SU-DHL-6 (cell line): ENCODE measurements around the gene KIF1A.

ENCODE experiments used
- H2AFZ ChIP-seq: fragments of 200-600 bp; sonication (generic); 2 replicates; pipeline ENCODE4 v1.6.1; 2014; ENCODE audit warnings: low read depth, mild to moderate bottlenecking, moderate library complexity, mixed read lengths, antibody characterized with exemption, low read length; ENCODE audit not compliant: severe bottlenecking
- H3F3A ChIP-seq: fragments of 200-600 bp; shearing (Covaris generic); 2 replicates; pipeline ENCODE4 v1.6.0; 2016; ENCODE audit warnings: antibody characterized with exemption, mild to moderate bottlenecking; ENCODE audit not compliant: insufficient read depth
- H3K27ac ChIP-seq: fragments of 200-600 bp; sonication (generic); 2 replicates; pipeline ENCODE4 v1.5.1; 2016; ENCODE audit warnings: low read depth, mild to moderate bottlenecking, low read length, moderate library complexity, mixed read lengths
- H3K27me3 ChIP-seq: fragments of 200-600 bp; sonication (generic), shearing (Covaris generic); 2 replicates; pipeline ENCODE4 v1.6.0; 2014; ENCODE audit warnings: mild to moderate bottlenecking, low read length
- H3K36me3 ChIP-seq: fragments of 200-600 bp; sonication (generic); 2 replicates; pipeline ENCODE4 v1.6.1; 2014; ENCODE audit warnings: mild to moderate bottlenecking, low read length, mixed read lengths
- H3K4me2 ChIP-seq: fragments of 300-600, 200-600 bp; shearing (Covaris generic), sonication (generic); 2 replicates; pipeline ENCODE4 v1.6.0; 2014; ENCODE audit warnings: low read length, low read depth, mild to moderate bottlenecking; ENCODE audit not compliant: poor library complexity, severe bottlenecking
- H3K4me3 ChIP-seq: fragments of 200-600 bp; sonication (generic); 2 replicates; pipeline ENCODE4 v1.5.1; 2014; ENCODE audit warnings: antibody characterized with exemption, low read length, mild to moderate bottlenecking, mixed read lengths; ENCODE audit not compliant: insufficient read depth, poor library complexity, severe bottlenecking
- H3K79me2 ChIP-seq: fragments of 200-600 bp; sonication (generic); 2 replicates; pipeline ENCODE4 v1.6.1; 2014; ENCODE audit warnings: mild to moderate bottlenecking, low read length, moderate library complexity; ENCODE audit not compliant: insufficient read depth
- H3K9ac ChIP-seq: fragments of 200-600 bp; sonication (generic); 2 replicates; pipeline ENCODE4 v1.7.0; 2014; ENCODE audit warnings: mild to moderate bottlenecking, low read length
- H3K9me2 ChIP-seq: fragments of 200-600 bp; sonication (generic); replicated peaks from 2 replicates; pipeline ENCODE4 v1.6.1; 2014; ENCODE audit warnings: low read length; ENCODE audit not compliant: insufficient read depth
- H3K9me3 ChIP-seq: fragments of 200-600 bp; sonication (generic); 2 replicates; pipeline ENCODE4 v1.6.1; 2014; ENCODE audit warnings: low read length, mixed read lengths; ENCODE audit not compliant: insufficient read depth
- H4K20me1 ChIP-seq: fragments of 200-600 bp; sonication (generic); 2 replicates; pipeline ENCODE4 v1.6.1; 2014; ENCODE audit warnings: low read depth, mild to moderate bottlenecking, antibody characterized with exemption, low read length, moderate library complexity, mixed read lengths
- EZH2phosphoT487 ChIP-seq: fragments of 200-600 bp; sonication (generic), shearing (Covaris generic); conservative IDR thresholded peaks from 2 replicates; pipeline ENCODE4 v1.6.1; 2018; ENCODE audit warnings: mild to moderate bottlenecking, antibody characterized with exemption, low read length, moderate library complexity, mixed read lengths
- TF ChIP-seq, protein P1 (sequence below): fragments of 200-600 bp; sonication (generic); IDR thresholded peaks from one replicate; pipeline ENCODE4 v1.5.1; 2017; ENCODE audit warnings: antibody characterized with exemption, mild to moderate bottlenecking, low read length, moderate library complexity; ENCODE audit not compliant: insufficient read depth, poor library complexity, severe bottlenecking

KIF1A gene

DNA sequence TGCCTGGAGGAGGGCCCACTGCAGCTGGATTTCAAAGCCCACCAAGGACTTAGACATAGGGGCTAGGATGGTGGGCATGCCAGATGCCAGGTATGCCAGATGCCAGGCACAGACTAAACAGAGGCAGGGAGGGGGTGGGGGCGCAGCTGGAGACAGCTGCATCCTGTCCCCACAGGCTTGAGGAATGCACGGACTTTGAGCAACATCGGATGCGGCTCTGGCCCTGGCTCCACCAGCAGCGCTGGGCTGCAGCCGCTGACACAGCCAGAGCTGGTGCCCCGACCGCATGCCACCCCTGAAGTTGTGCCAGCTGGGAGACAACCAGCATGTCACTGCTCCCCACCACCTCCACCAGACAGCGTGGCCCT, 88.9 kb downstream of the KIF1A start:
- Histone ChIP-seq H3K27ac (no peak overlapping the region), H2AFZ (no peak overlapping the region), H3F3A (no peaks in the 10 kb centered on the region), H3K9me2 (no peaks in the 10 kb centered on the region), H3K9me3 (no peaks in the 10 kb centered on the region), H3K4me3 (no peak overlapping the region), H3K9ac (no peak overlapping the region), H3K79me2 (no peaks in the 10 kb centered on the region), H4K20me1 (no peaks in the 10 kb centered on the region), H3K36me3 (no peaks in the 10 kb centered on the region), H3K4me2 (no peak overlapping the region), H3K27me3 (no peaks in the 10 kb centered on the region)
- TF ChIP-seq, protein P1, sequence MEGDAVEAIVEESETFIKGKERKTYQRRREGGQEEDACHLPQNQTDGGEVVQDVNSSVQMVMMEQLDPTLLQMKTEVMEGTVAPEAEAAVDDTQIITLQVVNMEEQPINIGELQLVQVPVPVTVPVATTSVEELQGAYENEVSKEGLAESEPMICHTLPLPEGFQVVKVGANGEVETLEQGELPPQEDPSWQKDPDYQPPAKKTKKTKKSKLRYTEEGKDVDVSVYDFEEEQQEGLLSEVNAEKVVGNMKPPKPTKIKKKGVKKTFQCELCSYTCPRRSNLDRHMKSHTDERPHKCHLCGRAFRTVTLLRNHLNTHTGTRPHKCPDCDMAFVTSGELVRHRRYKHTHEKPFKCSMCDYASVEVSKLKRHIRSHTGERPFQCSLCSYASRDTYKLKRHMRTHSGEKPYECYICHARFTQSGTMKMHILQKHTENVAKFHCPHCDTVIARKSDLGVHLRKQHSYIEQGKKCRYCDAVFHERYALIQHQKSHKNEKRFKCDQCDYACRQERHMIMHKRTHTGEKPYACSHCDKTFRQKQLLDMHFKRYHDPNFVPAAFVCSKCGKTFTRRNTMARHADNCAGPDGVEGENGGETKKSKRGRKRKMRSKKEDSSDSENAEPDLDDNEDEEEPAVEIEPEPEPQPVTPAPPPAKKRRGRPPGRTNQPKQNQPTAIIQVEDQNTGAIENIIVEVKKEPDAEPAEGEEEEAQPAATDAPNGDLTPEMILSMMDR, result no peak

DNA sequence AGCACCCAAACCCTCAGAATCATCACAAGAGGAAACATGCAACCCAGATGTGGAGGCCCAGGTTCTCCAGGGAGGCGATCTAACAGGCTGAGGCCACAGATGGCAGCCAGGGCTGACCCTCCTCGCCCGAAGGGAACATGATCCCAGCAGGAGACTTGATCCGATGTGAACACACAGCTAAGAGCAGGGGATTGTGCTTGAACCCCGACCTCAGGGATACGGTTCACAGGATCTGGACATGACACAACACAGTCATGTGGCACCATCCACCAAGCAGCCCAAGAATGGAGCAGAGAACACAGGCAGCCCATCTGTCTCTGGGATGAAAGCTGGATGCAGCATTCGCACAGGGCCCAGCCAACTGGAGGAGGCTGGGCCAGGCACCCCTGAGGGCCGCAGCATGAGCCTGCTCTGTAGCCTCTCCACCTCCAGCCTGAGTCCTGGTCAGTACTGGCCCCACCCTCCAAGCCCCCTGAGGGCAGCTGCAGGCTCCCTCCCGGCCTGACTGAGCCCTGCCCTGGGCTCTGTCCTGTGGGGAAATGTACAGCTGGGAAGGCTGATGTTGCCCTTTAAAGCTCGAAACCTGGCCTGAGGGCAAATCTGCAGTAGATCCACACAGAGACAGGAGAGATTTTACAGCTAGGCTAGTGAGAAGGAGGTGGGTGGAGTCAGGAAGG, 89.4 kb downstream of the KIF1A start:
- no peak overlapping the region for H3K4me2 ChIP-seq

DNA sequence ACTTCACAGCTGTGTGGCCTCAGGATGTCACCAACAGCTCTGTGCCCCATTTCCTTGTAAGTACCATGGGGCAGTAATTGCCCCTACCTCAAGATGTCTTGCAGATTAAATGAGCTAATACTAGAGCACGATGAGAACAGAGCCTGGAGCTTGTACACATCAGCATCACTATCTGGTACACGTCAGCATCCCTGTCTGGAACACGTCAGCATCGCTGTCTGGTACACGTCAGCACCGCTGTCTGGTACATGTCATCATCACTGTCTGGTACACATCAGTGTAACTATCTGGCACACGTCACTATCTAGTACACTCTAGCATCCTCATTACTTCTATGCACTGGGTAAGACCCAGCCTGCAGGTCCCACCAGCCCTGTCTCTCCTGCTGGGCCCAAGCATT, 91.2 kb downstream of the KIF1A start:
- Histone ChIP-seq H2AFZ (no peak overlapping the region), H3K79me2 (no peaks in the 10 kb centered on the region), H3K4me3 (no peak overlapping the region), H3K27me3 (no peaks in the 10 kb centered on the region), H3K4me2 (no peak overlapping the region), H3K9ac (no peak overlapping the region), H3K9me3 (no peaks in the 10 kb centered on the region), H3K36me3 (no peaks in the 10 kb centered on the region), H3F3A (no peaks in the 10 kb centered on the region), H3K27ac (no peak overlapping the region), H4K20me1 (no peaks in the 10 kb centered on the region), H3K9me2 (no peaks in the 10 kb centered on the region)
- TF ChIP-seq, protein P1, result no peak
- TF ChIP-seq EZH2phosphoT487, result no peak

More for the DNA sequence above, 89.4 kb downstream of the KIF1A start:
- H3K9me3 ChIP-seq, result no peaks in the 10 kb centered on the region
- H3K4me3 ChIP-seq, result no peak overlapping the region
- H2AFZ ChIP-seq, result no peak overlapping the region
- no peaks in the 10 kb centered on the region for H3K27me3 ChIP-seq
- H3K9ac ChIP-seq, result no peak overlapping the region
- H3F3A ChIP-seq, result no peaks in the 10 kb centered on the region
- H4K20me1 ChIP-seq, result no peaks in the 10 kb centered on the region
- H3K9me2 ChIP-seq, result no peaks in the 10 kb centered on the region
- TF ChIP-seq, protein P1, result no peak
- no peak for TF ChIP-seq EZH2phosphoT487
- no peaks in the 10 kb centered on the region for H3K79me2 ChIP-seq
- no peak overlapping the region for H3K27ac ChIP-seq
- no peaks in the 10 kb centered on the region for H3K36me3 ChIP-seq
